OCI-LY7 (cell line): ENCODE results near the gene ZNF423. TPM values are rescaled to one million over a fixed set of nuclear protein-coding genes. Genes with fewer than 3 reads are reported as not detected.

Experiments used
- BruUV-seq: library from RNA; stranded (reverse); fragments of 400-500 nt; replicated peaks from 2 replicates; lab custom pipeline; 2021; lab: Mats Ljungman, UMichigan
- CTCF ChIA-PET: fragments of 300-600 bp; sonication (Branson Sonifier 250); formaldehyde crosslinking; loops from one replicate; lab custom pipeline; 2022; ENCODE audit warnings: antibody characterized with exemption; ENCODE audit not compliant: unreplicated experiment; lab: Charles Lee
- POLR2A ChIA-PET: fragments of 300-600 bp; sonication (Branson Sonifier 250); formaldehyde crosslinking; loops from one replicate; lab custom pipeline; 2022; ENCODE audit warnings: antibody characterized with exemption; lab: Charles Lee
- DNase-seq: peaks from one replicate; pipeline ENCODE4 v3.0.0-alpha.2; 2015; ENCODE audit warnings: low spot score
- H2AFZ ChIP-seq: fragments of 200-600 bp; sonication (generic), shearing (Covaris generic); 2 replicates; pipeline ENCODE4 v1.6.1; 2014; ENCODE audit warnings: mild to moderate bottlenecking, antibody characterized with exemption, low read length, moderate library complexity
- H3K27ac ChIP-seq: fragments of 200-600 bp; sonication (generic); 2 replicates; pipeline ENCODE4 v1.5.1; 2014; ENCODE audit warnings: mixed run types, low read depth, mild to moderate bottlenecking, moderate library complexity, low read length, inconsistent platforms; ENCODE audit not compliant: poor library complexity, severe bottlenecking
- H3K36me3 ChIP-seq: fragments of 200-600 bp; sonication (generic); 2 replicates; pipeline ENCODE4 v1.6.1; 2014; ENCODE audit warnings: mild to moderate bottlenecking, antibody characterized with exemption, low read length, moderate library complexity, mixed read lengths; ENCODE audit not compliant: insufficient read depth
- H3K4me1 ChIP-seq: fragments of 200-600 bp; sonication (generic); 2 replicates; pipeline ENCODE4 v1.5.1; 2014; ENCODE audit warnings: mild to moderate bottlenecking, low read length; ENCODE audit not compliant: insufficient read depth, poor library complexity, severe bottlenecking
- H3K4me2 ChIP-seq: fragments of 200-600 bp; sonication (generic); 2 replicates; pipeline ENCODE4 v1.6.1; 2014; ENCODE audit warnings: mild to moderate bottlenecking, low read length
- H3K4me3 ChIP-seq: fragments of 200-600 bp; sonication (generic); 2 replicates; pipeline ENCODE4 v1.5.1; 2014; ENCODE audit warnings: mild to moderate bottlenecking, low read depth, low read length; ENCODE audit not compliant: poor library complexity, severe bottlenecking
- H3K79me2 ChIP-seq: fragments of 200-600 bp; sonication (generic); 2 replicates; pipeline ENCODE4 v1.6.1; 2016; ENCODE audit warnings: low read depth, mild to moderate bottlenecking, low read length, moderate library complexity, mixed read lengths; ENCODE audit not compliant: insufficient read depth
- H3K9me2 ChIP-seq: fragments of 200-600 bp; sonication (generic); 2 replicates; pipeline ENCODE4 v1.6.1; 2016; ENCODE audit warnings: mild to moderate bottlenecking, low read length, mixed read lengths; ENCODE audit not compliant: insufficient read depth
- H3K9me3 ChIP-seq: fragments of 200-600 bp; sonication (generic); 2 replicates; pipeline ENCODE4 v1.6.1; 2014; ENCODE audit warnings: mild to moderate bottlenecking, mixed run types, low read length, mixed read lengths
- H4K20me1 ChIP-seq: fragments of 200-600 bp; sonication (generic); 2 replicates; pipeline ENCODE4 v1.6.1; 2014; ENCODE audit warnings: mild to moderate bottlenecking, antibody characterized with exemption, low read length, moderate library complexity, mixed read lengths; ENCODE audit not compliant: insufficient read depth
- EZH2phosphoT487 ChIP-seq: fragments of 200-600 bp; sonication (generic); IDR thresholded peaks from 2 replicates; pipeline ENCODE4 v1.6.1; 2018; ENCODE audit warnings: low read depth, borderline replicate concordance, mild to moderate bottlenecking, mixed run types, antibody characterized with exemption, low read length, moderate library complexity, mixed read lengths
- intact Hi-C: fragments of 100-400 bp; cut with micrococcal nuclease; formaldehyde crosslinking; loops from one replicate; pipeline ENCODE4 v1.10.0; 2022; ENCODE audit not compliant: unreplicated experiment
- total RNA-seq, 2 experiments: library from RNA; depleted of rRNA in 1 of 2; stranded (reverse); fragments of >200 nt in 1 of 2; shearing (Covaris generic) in 1 of 2; gene quantifications; 2 replicates each; pipeline ENCODE4 v1.2.3, GENCODE V29; 2014 to 2022
- TF ChIP-seq, protein P1 (sequence below): fragments of 200-600 bp; sonication (generic); conservative IDR thresholded peaks from 2 replicates; pipeline ENCODE4 v1.5.1; 2014; ENCODE audit warnings: mild to moderate bottlenecking, antibody characterized with exemption, low read length, moderate library complexity, mixed read lengths

ZNF423 gene
- total RNA-seq, 2 experiments from 2014 or later = 0.09 to 0.13 TPM

DNA sequence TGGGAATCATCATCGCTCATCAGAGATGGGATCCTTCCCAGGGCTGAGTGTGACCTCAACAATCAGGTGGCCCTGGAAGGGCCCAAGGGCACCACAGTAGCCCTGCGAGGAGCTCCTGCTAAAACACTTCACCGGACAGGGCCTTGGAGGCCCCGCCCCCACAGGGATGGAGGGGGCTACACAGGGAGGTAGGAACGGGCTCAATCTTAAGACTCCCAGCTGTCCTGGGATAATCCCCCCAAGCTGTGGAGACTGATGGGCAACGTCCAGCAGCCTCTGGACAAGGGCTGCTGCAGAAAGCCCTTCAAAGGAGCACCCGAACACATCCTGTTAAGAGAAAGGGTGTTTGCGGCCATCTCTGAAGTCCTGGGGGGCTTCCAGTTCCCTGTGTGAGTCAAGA is 60.4 kb downstream of the ZNF423 start:
- Histone ChIP-seq H3K9me3 (no peaks in the 10 kb centered on the region), H3K9me2 (no peaks in the 10 kb centered on the region), H4K20me1 (no peaks in the 10 kb centered on the region), H3K4me2 (no peak overlapping the region), H3K36me3 (no peaks in the 10 kb centered on the region), H2AFZ (no peak overlapping the region), H3K4me3 (no peak overlapping the region), H3K27ac (no peak overlapping the region), H3K79me2 (no peaks in the 10 kb centered on the region), H3K4me1 (no peaks in the 10 kb centered on the region)
- no TSS peak for BruUV-seq
- ChIA-PET CTCF (interaction anchor here (0.7 kb wide), 1 partner anchor 1767 kb away, joined by 3 read pairs; no protein-coding TSS in a partner anchor), POLR2A (no interaction called here)
- DNase-seq = no peak
- intact Hi-C loops = no loop called here
- TF ChIP-seq EZH2phosphoT487 = no peak
- TF ChIP-seq, protein P1, sequence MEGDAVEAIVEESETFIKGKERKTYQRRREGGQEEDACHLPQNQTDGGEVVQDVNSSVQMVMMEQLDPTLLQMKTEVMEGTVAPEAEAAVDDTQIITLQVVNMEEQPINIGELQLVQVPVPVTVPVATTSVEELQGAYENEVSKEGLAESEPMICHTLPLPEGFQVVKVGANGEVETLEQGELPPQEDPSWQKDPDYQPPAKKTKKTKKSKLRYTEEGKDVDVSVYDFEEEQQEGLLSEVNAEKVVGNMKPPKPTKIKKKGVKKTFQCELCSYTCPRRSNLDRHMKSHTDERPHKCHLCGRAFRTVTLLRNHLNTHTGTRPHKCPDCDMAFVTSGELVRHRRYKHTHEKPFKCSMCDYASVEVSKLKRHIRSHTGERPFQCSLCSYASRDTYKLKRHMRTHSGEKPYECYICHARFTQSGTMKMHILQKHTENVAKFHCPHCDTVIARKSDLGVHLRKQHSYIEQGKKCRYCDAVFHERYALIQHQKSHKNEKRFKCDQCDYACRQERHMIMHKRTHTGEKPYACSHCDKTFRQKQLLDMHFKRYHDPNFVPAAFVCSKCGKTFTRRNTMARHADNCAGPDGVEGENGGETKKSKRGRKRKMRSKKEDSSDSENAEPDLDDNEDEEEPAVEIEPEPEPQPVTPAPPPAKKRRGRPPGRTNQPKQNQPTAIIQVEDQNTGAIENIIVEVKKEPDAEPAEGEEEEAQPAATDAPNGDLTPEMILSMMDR = no peak

DNA sequence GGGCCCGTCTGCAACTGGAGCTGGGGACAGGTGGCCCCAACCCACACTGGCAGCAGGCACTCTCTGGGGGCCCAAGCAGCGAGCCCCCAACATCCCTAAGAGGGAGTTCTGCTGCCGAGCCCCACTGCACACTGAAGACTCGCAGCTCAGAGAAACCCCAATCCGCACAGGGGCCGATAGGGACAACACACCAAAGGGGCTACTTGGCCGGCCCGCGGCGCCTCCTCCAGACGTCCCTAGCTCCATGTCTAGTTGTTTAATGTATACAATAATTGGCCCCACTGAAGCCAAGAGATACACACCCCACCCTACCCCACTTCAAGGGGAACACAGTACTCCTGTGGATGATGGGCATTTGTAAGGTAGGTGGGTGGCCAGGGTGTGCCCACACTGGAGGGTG is 62.7 kb downstream of the ZNF423 start:
- no peak overlapping the region for H2AFZ ChIP-seq
- POLR2A ChIA-PET = no interaction called here
- no peak for TF ChIP-seq EZH2phosphoT487
- TF ChIP-seq, protein P1 = no peak

DNA sequence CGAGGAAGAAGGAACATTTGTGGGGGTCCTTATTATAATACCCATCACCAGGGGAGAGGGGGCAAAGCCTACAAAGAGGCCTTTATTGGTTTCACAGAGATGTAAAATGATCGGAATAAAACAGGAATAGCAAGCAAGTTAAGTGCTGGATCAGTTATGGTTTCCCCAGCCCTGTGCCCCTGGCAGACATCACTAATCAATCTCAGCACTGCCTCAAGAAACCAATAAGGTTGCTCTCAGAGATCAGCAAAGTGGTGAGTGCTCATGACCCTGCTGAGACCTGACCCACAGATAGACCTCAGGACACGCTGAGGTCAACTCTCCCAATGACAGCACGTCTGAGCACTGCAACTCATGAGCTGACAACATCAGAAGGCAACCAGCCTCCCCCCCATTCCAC is 66.3 kb downstream of the ZNF423 start:
- CTCF ChIA-PET = no interaction called here
- no TSS peak for BruUV-seq
- H3K4me1 ChIP-seq = no peaks in the 10 kb centered on the region

More for the DNA sequence above, 62.7 kb downstream of the ZNF423 start:
- Histone ChIP-seq H4K20me1 (no peaks in the 10 kb centered on the region), H3K27ac (no peak overlapping the region), H3K79me2 (no peaks in the 10 kb centered on the region), H3K9me2 (no peaks in the 10 kb centered on the region), H3K9me3 (no peaks in the 10 kb centered on the region), H3K4me2 (no peak overlapping the region), H3K36me3 (no peaks in the 10 kb centered on the region), H3K4me1 (no peaks in the 10 kb centered on the region), H3K4me3 (no peak overlapping the region)
- no peak for DNase-seq
- intact Hi-C loops = no loop called here
- BruUV-seq = no TSS peak
- CTCF ChIA-PET = no interaction called here

More for the DNA sequence above, 66.3 kb downstream of the ZNF423 start:
- H3K79me2 ChIP-seq = no peaks in the 10 kb centered on the region
- H3K36me3 ChIP-seq = no peaks in the 10 kb centered on the region
- intact Hi-C loops = no loop called here
- TF ChIP-seq, protein P1 = no peak
- TF ChIP-seq EZH2phosphoT487 = no peak
- no peak overlapping the region for H3K4me2 ChIP-seq
- H4K20me1 ChIP-seq = no peaks in the 10 kb centered on the region
- no peak overlapping the region for H3K27ac ChIP-seq
- DNase-seq = no peak
- POLR2A ChIA-PET = no interaction called here
- H3K4me3 ChIP-seq = no peak overlapping the region
- H2AFZ ChIP-seq = no peak overlapping the region
- H3K9me2 ChIP-seq = no peaks in the 10 kb centered on the region
- no peaks in the 10 kb centered on the region for H3K9me3 ChIP-seq
